Measurements from ENCODE around the gene TNFAIP2. TPM values are rescaled to one million over a fixed set of nuclear protein-coding genes. Genes with fewer than 3 reads are reported as not detected.

Gene TNFAIP2
- total RNA-seq, 1 donor from 2014 or later, result 21.5 TPM

- Mint-ChIP-seq H3K27ac (no peak overlapping the region), H3K4me1 (ENCODE audit: unreplicated experiment) (peaks cover 14% of the 10 kb centered on the region), H3K27me3 (peaks cover 16% of the 10 kb centered on the region), H3K36me3 (no peaks in the 10 kb centered on the region), H3K4me3 (peak overlapping the region; percentile 76), H3K9me3 (no peaks in the 10 kb centered on the region)
- TF ChIP-seq, protein P1, sequence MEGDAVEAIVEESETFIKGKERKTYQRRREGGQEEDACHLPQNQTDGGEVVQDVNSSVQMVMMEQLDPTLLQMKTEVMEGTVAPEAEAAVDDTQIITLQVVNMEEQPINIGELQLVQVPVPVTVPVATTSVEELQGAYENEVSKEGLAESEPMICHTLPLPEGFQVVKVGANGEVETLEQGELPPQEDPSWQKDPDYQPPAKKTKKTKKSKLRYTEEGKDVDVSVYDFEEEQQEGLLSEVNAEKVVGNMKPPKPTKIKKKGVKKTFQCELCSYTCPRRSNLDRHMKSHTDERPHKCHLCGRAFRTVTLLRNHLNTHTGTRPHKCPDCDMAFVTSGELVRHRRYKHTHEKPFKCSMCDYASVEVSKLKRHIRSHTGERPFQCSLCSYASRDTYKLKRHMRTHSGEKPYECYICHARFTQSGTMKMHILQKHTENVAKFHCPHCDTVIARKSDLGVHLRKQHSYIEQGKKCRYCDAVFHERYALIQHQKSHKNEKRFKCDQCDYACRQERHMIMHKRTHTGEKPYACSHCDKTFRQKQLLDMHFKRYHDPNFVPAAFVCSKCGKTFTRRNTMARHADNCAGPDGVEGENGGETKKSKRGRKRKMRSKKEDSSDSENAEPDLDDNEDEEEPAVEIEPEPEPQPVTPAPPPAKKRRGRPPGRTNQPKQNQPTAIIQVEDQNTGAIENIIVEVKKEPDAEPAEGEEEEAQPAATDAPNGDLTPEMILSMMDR (conservative IDR thresholded peaks at IDR 0.05), result no peak
- no peak for DNase-seq (ENCODE audit: extremely low spot score, unreplicated experiment)
These were observed 695 bp upstream of the TNFAIP2 start for GRCh38 chr14:103122585-103122946.

GRCh38 chr14:103123634-103124500 lies 606 bp downstream of the TNFAIP2 start:
- no peak overlapping the region for H3K27ac Mint-ChIP-seq
- H3K4me1 Mint-ChIP-seq (ENCODE audit: unreplicated experiment), result peaks cover 20% of the 10 kb centered on the region
- peak overlapping the region; percentile 65 for H3K4me3 Mint-ChIP-seq
- peaks cover 16% of the 10 kb centered on the region for H3K27me3 Mint-ChIP-seq
- DNase-seq (ENCODE audit: extremely low spot score, unreplicated experiment), result no peak
- TF ChIP-seq, protein P1 (conservative IDR thresholded peaks at IDR 0.05), result peak; percentile 52
- no peaks in the 10 kb centered on the region for H3K36me3 Mint-ChIP-seq
- no peaks in the 10 kb centered on the region for H3K9me3 Mint-ChIP-seq

DNA sequence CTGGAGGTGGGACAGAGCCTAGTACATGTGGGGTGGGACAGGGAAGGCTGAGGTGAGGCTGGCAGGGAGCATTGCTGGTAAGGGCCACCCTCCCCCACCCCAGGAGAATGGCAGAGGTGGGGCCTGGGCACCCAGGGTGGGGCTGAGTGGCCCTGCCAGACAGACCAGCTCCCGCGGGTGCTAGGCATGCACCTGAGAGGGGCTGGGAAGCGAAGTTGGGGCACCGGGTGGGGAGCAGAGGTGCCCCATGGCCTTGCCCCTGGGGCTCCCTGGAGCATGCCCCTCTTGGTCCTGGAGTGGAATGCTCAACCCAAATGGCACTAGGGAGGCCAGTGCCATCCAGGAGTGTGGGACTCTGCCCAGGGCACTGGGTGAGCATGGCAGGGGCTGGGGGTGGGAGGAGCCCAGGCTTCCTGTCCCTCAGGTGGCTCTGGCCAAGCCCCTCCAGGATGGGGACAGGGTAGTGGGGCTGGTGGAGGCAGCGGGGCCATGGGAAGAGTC lies 1.3 kb downstream of the TNFAIP2 start:
- TF ChIP-seq, protein P1 (conservative IDR thresholded peaks at IDR 0.05), result no peak
- Mint-ChIP-seq H3K4me3 (peak overlapping the region; percentile 65), H3K36me3 (no peaks in the 10 kb centered on the region), H3K27me3 (peaks cover 16% of the 10 kb centered on the region), H3K4me1 (ENCODE audit: unreplicated experiment) (peaks cover 26% of the 10 kb centered on the region), H3K27ac (no peak overlapping the region), H3K9me3 (no peaks in the 10 kb centered on the region)
- no peak for DNase-seq (ENCODE audit: extremely low spot score, unreplicated experiment)

- H3K36me3 Mint-ChIP-seq, result no peaks in the 10 kb centered on the region
- H3K9me3 Mint-ChIP-seq, result no peaks in the 10 kb centered on the region
- peaks cover 26% of the 10 kb centered on the region for H3K4me1 Mint-ChIP-seq (ENCODE audit: unreplicated experiment)
- peak overlapping the region; percentile 80 for H3K4me3 Mint-ChIP-seq
- TF ChIP-seq, protein P1 (conservative IDR thresholded peaks at IDR 0.05), result no peak
- H3K27me3 Mint-ChIP-seq, result peaks cover 16% of the 10 kb centered on the region
- no peak overlapping the region for H3K27ac Mint-ChIP-seq
- DNase-seq (ENCODE audit: extremely low spot score, unreplicated experiment), result no peak
These were observed 2.1 kb downstream of the TNFAIP2 start for GRCh38 chr14:103125098-103126070.

GRCh38 chr14:103126088-103126872 lies 3.0 kb downstream of the TNFAIP2 start:
- TF ChIP-seq, protein P1 (conservative IDR thresholded peaks at IDR 0.05), result no peak
- H3K4me1 Mint-ChIP-seq (ENCODE audit: unreplicated experiment), result peaks cover 29% of the 10 kb centered on the region
- no peaks in the 10 kb centered on the region for H3K9me3 Mint-ChIP-seq
- peak overlapping the region; percentile 80 for H3K4me3 Mint-ChIP-seq
- DNase-seq (ENCODE audit: extremely low spot score, unreplicated experiment), result no peak
- H3K27me3 Mint-ChIP-seq, result peaks cover 16% of the 10 kb centered on the region
- H3K36me3 Mint-ChIP-seq, result no peaks in the 10 kb centered on the region
- no peak overlapping the region for H3K27ac Mint-ChIP-seq
